Jurkat, Clone E6-1 (cell line): ENCODE data around the gene TSPAN15.
A peak's percentile ranks its signal among the peaks of the same experiment; 100 is the strongest.

ENCODE experiments used
- DNase-seq: peaks from one replicate; pipeline ENCODE4 v3.0.0-alpha.2; 2011; ENCODE audit warnings: low read depth, low spot score
- H3K4me3 ChIP-seq: 2 replicates; pipeline ENCODE4 v1.5.1; 2011; ENCODE audit warnings: mild to moderate bottlenecking, low read length, control low read depth, moderate library complexity

TSPAN15 gene

GRCh38 chr10:69460576-69461242 is 9.4 kb downstream of the TSPAN15 start:
- no peak for DNase-seq
- no peak overlapping the region for H3K4me3 ChIP-seq

GRCh38 chr10:69461243-69462025 is 10.2 kb downstream of the TSPAN15 start:
- DNase-seq: no peak
- no peak overlapping the region for H3K4me3 ChIP-seq

GRCh38 chr10:69463886-69464285 is 12.6 kb downstream of the TSPAN15 start:
- no peak for DNase-seq
- no peak overlapping the region for H3K4me3 ChIP-seq

- no peak for DNase-seq
- H3K4me3 ChIP-seq: no peak overlapping the region
Measured at GRCh38 chr10:69464401-69464800, 13.1 kb downstream of the TSPAN15 start.

GRCh38 chr10:69464801-69465401 is 13.6 kb downstream of the TSPAN15 start:
- peak; percentile 9 for DNase-seq
- no peak overlapping the region for H3K4me3 ChIP-seq

GRCh38 chr10:69465457-69466157 is 14.3 kb downstream of the TSPAN15 start:
- peak; percentile 28 for DNase-seq
- H3K4me3 ChIP-seq: no peak overlapping the region

- no peak overlapping the region for H3K4me3 ChIP-seq
- no peak for DNase-seq
Measured at GRCh38 chr10:69466158-69466490, 14.9 kb downstream of the TSPAN15 start.

GRCh38 chr10:69466689-69467088 is 15.4 kb downstream of the TSPAN15 start:
- DNase-seq: peak; percentile 29

GRCh38 chr10:69467928-69468750 is 16.9 kb downstream of the TSPAN15 start:
- H3K4me3 ChIP-seq: no peak overlapping the region
- peak; percentile 26 for DNase-seq

More at GRCh38 chr10:69466689-69467088, 15.4 kb downstream of the TSPAN15 start:
- no peak overlapping the region for H3K4me3 ChIP-seq

- DNase-seq: no peak
- no peak overlapping the region for H3K4me3 ChIP-seq
Measured at GRCh38 chr10:69468751-69469089, 17.5 kb downstream of the TSPAN15 start.

GRCh38 chr10:69469976-69470375 is 18.7 kb downstream of the TSPAN15 start:
- no peak for DNase-seq
- no peak overlapping the region for H3K4me3 ChIP-seq

GRCh38 chr10:69470463-69471384 is 19.5 kb downstream of the TSPAN15 start:
- DNase-seq: no peak
- H3K4me3 ChIP-seq: no peak overlapping the region

- no peak for DNase-seq
- no peak overlapping the region for H3K4me3 ChIP-seq
Measured at GRCh38 chr10:69472142-69472541, 20.9 kb downstream of the TSPAN15 start.

- no peak for DNase-seq
Measured at GRCh38 chr10:69472544-69472943, 21.3 kb downstream of the TSPAN15 start.

GRCh38 chr10:69473304-69473990 is 22.2 kb downstream of the TSPAN15 start:
- no peak for DNase-seq

More at GRCh38 chr10:69472544-69472943, 21.3 kb downstream of the TSPAN15 start:
- no peak overlapping the region for H3K4me3 ChIP-seq

GRCh38 chr10:69474742-69475432 is 23.6 kb downstream of the TSPAN15 start:
- no peak for DNase-seq
- no peak overlapping the region for H3K4me3 ChIP-seq

More at GRCh38 chr10:69473304-69473990, 22.2 kb downstream of the TSPAN15 start:
- H3K4me3 ChIP-seq: no peak overlapping the region

- DNase-seq: no peak
- H3K4me3 ChIP-seq: no peak overlapping the region
Measured at GRCh38 chr10:69475433-69475830, 24.2 kb downstream of the TSPAN15 start.
